Measurements from ENCODE around the gene SMG6.

Gene SMG6

DNA sequence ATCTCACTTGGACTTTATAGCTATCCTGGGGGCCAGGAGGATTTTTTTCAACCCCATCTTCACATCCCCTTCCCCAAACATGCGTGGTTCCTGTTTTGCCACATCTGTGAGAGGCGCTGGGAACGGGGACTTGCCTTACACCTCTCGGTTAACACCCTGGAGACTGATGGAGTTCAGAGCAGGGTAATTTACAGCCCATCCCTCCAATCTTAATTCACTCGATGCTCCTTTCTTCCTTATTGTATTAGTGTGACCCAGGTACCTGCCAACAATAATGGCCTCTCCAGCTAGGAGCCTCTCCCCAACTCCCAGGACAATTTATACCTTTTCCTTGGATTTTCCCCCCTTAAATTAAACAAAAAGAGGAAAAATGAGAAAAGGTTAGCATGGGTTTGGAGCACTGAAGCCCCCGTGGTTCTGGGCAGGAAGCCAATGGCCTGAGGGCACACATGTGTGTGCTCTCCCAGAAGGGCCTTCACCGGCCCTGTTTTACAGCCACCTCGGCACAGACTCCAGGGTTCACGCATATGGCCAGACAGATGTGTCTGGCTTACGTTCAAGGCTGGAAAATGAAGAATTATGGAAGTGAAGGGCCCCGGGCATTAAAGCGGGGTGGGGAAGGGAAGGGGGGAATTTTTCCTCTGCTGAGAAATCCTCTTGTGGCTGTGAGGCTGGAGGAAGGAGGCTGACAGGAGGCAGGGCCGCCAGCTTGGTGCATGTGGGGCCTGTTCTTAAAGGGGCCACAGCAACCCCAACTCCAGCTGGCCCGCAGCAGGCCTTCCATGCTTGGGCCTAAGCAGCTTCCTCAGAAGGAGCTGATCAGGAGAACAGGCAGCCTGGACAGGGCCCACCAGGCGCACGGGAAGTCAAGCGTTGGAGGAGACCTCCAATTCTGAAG lies 227.2 kb downstream of the SMG6 start:
- no peak for DNase-seq (ENCODE audit: low read depth)

DNA sequence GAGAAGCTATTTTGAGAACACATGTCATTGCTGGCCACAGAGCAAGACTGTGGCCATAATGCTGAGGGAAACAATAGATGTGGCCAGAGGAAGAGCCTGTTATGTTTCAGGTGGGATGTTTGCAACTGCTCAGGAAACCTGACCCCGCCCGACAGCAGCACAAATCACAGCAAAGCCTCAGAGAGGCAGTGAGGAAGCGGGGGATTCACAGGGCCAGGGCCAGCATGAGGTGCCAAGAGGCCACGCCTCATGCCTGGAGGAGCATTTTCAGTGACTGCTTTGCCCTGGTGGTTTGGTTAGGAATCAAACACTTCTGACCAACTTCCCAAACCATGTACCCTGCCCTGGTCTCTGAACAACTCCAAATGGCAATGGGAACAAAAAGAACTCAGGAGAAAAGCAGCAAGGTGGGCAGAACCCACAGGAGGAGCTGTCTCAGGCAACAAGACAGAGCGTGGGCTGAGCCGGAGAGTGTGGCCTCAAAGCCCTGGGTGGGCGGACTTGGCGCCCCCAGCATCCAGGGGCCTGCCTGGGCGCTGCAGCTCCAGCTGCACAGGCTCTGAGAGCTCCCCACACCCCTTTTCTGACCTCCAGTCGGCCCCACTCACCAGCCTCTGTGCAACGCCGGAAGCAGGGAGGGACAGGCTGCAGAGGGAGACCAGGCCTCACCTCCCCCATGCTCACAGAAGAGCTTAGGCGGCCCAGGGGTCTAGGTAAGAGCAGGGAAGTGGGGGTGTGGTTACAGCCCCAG lies 228.1 kb downstream of the SMG6 start:
- DNase-seq (ENCODE audit: low read depth), result no peak

DNA sequence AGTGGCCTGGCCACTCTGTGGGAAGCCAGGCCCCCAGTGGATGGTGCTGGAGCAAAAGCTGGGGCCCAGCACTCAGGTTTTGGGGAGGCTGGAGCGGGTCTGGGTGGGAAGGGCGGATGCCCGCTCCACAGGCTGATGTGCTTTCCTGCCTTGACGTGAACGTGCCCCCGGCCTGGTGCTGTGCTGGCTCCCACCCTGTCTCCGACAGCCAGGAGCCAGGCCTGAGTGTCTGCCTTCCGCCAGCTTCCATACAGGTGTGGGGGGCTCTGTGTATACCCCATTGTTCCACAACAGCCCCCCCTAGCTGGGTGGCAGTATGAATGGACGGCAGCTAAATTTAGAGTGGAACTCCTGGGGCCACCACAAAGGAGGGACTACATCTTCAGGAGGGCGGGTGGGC lies 228.7 kb downstream of the SMG6 start:
- DNase-seq (ENCODE audit: low read depth), result no peak

DNA sequence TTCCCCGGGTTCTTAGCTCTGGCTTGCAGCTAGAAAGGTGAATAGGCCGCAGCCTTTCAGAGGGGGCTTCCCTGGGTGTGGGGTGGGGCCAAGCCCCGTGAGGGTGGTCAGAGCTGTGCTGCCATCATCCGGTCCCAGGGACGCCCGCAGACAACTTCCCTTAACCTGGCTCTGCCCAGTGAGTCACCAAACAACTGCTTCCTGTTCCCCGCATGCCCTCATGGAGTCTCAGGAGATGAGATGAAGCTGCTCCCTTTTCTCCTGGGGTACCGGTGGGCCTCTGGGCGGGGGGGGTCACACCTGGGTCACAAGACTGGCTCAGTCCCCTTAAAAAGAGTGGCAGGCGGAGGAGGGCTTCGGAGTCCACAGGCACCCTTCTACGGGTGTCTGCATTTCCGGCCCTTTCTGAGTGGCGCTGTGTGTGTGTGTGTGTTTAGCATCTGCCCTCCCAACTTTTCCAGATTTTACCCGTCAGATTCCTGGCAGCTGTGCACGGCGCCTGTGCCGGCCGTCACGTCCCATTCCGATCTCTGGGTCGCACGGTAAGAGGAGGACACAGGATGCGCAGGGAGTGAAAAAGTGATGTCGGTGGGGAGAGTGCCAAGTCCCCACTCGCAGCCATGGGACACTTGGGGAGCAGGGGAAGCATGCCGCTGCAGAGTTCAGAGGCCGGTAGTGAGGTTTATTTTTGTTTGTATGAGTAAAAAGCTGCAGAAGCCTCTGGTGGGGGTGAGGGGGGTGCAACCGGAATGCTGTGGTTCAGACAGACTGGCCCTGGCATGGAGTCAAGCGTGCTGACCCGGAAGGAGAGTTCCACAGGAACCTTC lies 231.9 kb downstream of the SMG6 start:
- DNase-seq (ENCODE audit: low read depth), result no peak

DNA sequence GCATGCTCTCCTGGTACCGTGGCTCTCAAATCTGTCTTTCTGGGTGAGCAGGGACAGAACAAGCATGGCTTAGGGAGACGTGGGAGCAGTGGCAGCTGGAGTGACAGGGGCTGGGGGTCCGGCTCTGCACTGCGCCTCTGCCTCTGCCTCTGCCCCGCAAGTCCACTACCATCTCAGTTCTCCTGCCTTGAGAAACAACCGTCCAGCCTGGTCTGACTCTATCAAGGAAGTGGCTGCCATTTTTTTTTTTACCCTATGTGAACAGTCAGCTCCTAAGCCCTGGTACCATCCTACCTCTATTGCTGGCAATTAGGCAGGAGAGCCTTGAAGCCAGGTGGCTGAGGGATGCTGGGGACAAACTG lies 232.6 kb downstream of the SMG6 start:
- no peak for DNase-seq (ENCODE audit: low read depth)

DNA sequence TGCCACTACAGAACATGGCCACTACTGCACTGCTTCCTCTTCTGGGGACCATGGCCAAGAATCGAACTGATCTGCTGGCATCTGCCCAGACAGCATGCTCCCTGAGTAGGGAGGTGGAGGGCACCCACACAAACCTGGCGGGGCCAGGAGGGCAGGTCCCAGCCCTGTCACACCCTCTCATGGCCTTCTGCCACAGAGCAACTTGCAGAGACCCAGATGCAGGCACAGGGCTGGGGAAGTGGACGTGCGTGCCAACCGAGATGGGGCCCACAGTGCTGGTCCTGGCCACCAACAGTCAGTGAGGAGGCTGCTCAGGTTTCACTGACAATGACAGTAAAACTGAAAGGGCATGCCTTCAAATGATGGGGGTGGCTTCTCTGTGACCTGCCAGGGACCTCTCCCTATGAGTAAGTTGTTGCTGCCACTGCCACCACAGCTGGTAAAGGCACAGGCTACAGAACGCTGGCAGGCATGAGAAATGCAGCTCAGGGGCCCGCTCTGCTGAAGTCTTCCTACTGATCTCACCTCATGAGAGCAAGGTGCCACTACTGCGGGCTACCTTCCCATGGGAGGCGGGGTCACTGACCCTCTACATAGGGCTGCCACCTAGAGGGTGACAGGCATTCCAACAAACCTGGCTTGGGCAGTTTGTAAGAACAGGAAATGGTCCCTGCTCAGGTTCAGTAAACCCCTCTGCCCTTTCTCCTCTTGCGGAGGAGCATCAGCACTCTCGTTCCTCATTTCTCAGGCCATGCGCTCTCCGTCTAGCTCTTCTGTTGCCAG lies 233.2 kb downstream of the SMG6 start:
- DNase-seq (ENCODE audit: low read depth), result no peak

DNA sequence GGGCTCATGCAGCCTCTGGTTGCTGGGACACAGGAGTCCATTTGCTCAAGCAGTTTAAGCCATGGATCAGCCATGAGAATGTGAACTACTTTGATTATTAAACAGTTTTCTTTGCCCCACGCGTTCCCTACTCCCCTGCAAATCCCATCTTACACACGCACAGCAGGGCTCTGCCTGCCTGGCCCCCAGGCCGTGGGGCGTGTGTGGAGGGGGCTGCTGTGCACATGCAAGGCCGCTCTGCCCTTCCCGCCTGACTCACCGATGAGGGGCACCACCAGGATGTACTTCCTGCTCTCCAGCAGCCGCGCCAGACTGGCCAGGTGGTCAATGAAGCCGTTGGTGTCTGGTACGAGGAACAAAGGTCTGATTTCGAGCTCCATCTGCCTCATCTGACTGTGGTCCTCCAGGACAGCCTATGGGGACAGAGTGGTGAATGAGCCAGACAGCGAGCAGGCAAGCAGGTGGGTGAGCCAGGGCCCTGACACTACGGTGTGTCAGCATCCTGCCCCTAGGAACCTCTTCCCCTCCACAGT lies 235.0 kb downstream of the SMG6 start:
- DNase-seq (ENCODE audit: low read depth), result no peak

DNA sequence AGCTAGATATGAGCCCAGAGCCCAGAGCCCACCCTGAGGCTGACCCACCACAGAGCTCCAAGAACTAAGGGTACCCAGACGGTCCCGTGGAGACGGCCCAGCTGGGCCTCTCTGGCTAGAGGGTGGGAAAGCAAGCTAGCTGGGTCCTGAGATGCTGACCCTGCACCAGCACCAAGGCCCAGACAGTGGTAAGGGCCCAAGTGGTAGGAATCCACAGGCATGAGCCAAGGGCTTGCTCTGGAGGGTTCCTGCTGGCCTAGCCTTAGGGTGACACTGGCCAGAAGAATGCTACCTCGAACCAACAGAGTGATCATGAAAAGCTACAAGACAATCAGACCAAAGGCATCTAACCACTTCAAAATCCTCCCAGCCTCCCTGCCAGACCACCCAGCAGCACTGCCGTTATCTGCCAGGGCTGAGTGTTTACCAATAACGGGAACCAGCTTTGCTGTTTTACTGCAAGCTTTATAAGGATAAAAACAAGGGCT lies 235.5 kb downstream of the SMG6 start:
- no peak for DNase-seq (ENCODE audit: low read depth)

DNA sequence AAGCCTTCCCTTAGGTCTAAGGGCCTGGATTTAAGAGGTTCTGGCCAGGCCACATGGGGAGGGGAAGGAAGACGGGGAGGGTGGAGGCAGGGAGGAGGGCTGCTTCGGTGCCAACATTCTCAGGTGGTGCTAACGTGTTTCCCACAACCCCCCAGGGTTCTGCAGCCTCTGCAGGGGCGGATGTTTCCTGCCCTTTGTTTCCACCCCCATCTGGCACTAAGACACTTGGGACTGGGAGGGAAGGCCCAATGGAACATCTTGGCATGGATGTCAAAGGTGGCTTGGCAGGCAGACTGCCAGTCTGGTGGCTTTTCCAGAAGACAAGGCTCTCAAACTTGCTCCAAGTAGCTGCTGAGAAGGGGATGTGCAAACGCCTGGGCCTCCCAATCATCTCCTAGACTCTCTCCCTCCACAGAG lies 236.0 kb downstream of the SMG6 start:
- no peak for DNase-seq (ENCODE audit: low read depth)

DNA sequence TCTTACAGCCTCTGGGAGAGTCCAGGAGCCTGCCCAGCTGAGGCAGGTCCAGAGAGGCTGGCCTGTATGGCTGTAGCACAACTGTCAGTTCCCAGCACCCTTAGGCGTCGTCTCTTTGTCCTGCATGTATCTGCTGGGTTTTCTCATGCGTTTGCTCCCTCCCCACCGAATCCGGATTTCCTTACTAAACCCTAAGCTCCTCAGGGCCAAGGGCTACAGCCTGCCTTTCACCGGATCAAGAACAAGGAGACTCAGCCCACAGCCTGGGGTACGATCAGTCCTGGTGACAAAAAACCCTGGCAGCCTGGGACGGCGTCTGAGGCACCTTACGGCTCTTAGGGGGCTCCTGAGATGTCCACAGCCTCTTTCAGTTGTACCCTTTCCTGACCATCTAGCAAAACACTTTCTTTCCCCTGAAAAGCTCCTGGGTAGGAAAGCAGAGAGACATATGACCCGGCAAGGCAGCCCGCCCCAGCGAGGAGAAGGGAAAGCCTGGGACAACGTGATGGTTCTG lies 236.5 kb downstream of the SMG6 start:
- no peak for DNase-seq (ENCODE audit: low read depth)

DNA sequence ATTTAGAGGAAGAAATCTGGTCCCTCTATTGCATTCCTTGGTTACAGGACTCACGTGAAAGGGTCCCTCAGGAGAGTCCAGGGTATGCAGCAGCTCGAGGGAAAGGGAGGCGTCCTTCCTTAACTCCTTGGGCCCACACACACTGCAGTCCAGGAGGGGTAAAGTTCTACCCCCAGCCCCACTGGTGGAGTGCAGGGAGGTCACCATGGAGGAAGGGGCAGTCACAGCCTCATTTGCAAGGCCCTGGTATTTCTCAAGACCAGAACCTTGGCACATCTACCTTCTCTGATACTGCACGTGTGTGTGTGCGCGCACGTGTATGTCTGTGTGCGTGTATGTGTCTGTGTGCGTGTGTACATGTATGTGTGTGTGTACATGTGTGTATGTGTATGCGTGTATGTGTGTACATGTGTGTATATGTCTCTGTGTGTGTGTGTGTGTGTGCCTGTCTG lies 237.6 kb downstream of the SMG6 start:
- DNase-seq (ENCODE audit: low read depth), result no peak

DNA sequence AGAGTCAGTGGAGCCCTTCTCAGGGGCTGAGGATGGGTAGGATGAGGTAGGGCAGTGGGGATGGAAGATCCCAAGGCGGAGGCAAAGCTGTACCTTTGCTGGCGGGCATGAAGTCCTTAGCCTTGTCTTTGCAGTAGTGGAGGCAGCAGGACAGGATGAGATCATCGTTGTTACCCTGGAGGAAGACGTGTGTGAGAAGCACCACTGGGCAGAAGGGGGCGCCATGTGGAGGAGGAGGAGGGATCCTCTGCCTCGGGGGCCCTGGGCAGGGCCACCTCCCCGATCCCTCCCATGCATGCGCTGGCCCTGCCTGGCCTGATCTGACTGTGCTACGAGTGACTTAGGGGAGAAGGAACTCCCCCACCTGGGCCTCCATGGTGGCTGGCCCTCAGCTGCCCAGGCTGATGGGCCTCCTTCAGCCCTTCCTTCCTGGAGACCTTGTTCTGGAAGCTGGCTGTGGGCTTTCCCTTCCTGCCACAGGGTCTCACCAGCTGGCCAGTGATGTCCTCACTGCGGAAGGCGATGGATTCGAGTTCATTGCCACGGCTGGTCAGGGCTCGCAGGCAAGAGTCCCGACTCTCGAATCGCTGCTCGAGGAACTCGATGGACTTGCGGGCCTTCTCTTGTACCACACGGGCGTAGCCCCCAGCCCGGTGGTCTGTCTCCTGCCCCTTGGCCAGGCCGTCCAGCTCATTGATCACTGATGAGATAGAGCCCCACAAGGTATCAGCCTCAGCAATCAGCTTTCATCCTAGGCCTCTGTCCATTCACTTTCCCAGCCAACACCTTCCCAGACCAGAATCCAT lies 238.4 kb downstream of the SMG6 start:
- DNase-seq (ENCODE audit: low read depth), result no peak

DNA sequence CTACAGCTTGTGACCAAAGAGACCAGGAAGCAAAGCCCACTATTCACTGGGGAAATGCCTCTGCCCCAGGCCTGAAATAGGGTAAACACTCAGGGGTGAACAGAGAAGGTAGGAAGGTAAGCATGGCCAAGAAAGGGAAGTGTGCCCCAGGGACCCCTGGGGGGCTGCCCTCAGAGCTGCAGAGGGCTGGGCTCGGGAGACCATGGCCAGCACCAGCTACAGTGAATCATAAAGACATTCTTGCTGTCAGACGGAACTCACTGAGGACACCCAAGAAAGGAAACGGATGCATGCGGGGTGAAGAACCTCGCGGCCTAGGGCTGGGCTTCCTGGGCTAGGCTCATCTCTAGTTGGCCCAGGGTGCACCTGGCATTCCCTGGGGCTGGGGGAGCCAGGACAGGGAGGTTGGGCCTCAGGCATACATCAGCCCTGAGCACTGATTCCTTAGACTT lies 239.0 kb downstream of the SMG6 start:
- DNase-seq (ENCODE audit: low read depth), result no peak

DNA sequence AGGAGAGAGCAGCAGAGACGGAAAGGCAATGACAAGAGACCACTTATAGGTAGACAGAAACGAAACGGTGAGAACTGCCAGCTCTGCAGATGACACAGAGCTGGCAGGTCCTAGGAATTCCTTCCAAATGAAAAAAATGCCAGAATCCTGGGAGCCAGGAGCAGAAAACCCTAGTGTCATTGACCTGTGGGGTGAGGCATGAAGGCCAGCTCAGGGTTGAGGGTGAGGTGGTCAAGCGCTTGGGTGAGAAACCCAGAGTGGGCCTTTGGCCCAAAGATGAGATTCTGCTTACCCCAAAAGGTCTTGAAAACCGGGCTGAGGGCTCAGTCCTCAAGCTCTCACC lies 239.5 kb downstream of the SMG6 start:
- no peak for DNase-seq (ENCODE audit: low read depth)

DNA sequence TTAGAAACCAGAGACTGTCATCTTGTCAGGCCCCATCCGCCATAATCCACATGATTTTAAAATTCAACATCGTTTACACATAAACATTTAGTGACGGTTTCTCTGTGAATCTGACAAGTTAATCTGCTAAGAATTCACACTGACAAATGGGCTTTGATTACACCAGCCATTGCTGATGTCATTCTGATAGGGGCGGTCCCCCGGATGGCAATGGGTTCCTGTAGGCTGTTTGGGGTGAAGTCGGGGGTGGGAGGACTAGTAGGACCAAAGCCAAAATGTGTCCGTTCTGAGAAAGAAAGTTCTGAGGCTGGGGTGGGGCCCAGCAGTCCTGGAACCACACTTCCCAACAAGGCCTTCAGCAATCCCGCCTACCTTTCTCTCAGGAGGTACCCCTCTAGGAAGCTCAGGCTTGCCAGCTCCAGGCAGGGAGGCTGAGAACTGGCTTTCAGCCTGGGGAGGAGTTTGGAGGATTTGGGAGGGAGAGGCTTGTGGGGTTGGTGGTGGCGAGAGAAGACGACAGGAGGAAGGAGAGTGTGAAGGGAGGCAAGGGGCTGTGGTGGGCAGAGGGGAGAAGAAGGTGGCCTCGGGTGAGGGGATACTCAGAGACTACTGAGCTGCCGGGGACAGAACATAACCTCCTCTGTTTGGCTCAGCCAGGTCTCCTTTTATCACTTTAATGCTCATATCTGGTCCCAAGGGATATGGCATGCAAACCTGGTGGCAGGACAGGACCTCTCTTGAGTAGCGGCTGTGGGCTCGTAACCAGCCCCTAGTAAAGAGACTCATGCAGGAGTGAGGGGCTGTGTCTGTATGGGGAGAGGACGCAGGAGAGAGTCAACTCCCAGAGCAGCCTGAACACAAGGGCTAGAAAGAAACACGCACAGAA lies 240.1 kb downstream of the SMG6 start:
- DNase-seq (ENCODE audit: low read depth), result no peak

DNA sequence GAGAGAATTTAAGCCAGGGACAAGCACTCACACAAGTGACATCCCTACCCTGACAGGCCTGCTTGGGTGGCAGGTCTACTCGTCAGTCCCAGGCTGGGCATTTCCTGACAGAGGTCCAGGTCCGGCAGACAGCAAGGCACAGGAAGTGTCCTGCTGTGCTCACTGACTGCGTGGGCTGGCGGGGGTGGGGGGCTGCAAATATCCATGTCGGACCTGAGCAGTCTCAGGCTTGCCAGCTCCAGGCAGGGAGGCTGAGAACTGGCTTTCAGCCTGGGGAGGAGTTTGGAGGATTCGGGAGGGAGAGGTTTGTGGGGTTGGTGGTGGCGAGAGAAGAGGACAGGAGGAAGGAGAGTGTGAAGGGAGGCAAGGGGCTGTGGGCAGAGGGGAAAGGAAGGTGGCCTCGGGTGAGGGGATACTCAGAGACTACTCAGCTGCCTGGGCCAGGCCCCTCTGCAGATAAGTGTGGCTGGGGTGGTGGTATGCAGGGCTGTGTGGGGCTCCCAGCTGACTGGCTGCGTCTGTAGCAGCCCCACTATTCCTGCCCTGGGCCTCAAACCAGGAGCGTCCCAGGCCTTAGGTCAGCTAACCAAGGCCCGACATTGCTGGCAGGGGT lies 240.9 kb downstream of the SMG6 start:
- no peak for DNase-seq (ENCODE audit: low read depth)

DNA sequence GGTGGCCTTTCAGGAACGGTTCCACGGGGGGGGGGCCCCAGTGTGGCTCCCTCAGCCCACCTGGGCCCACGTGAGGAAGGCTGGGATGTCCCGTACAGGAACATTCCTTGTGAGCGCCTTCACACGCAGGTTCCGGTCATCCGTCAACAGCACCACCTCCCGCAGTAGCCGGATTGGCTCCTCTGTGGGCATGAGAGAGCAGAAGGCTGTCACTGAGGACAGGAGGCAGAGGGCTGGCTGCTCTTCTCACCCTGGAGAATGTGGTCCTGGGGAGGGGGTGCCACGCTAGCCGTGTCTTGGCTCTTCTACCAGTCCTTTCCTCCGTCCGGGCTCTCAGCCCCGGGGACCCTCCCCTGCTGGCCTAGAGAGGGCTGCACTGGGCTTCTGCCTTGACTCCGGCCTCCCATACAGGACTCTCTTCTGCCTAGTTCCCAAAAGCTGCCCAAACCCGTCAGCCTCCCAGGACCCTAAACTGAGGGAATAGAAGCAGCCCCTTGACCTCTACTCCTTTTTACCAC lies 242.1 kb downstream of the SMG6 start:
- DNase-seq (ENCODE audit: low read depth), result no peak

DNA sequence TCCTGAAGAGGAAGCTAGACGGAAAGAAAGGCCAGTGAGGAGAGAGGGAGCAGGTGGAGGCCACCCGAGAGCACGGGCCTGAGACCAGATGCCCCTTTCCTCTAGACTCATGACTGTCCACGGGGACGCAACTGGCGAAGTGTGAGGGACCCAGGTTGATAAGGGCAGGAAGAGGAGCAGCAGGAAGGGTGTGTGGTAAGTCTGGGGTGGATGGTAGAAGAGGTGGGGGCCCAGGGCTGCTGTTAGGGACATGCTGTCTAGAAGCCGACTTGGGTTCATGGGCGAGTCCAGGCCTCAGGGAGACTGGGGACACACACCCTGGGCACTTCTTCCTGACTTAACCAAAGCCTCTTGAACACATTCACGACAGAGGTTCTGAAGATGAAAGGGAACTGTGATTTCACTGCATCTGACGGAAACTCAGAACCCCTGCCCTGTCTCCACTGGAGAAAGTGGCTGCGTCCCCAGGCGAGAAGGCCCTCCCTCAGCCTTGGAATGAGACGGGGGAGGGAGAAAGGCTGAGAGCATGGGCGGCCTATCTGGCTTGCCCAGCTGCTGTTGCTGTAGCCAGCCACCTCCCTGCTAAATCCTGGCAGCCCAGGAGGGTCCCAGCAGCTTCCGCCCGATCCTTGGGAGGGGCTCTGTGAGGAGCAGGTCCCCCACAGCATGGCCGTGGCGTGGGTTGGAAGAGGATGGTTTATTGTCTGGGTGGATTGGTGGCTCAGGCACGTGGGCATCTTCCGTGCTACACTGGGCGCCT lies 242.7 kb downstream of the SMG6 start:
- DNase-seq (ENCODE audit: low read depth), result no peak
